NCI-H2196 (cell line): ENCODE measurements around the gene RSRP1.

ENCODE experiments used
- DNase-seq: peaks from one replicate; lab custom pipeline; 2025; ENCODE audit not compliant: unreplicated experiment; lab: John Stamatoyannopoulos, UW

RSRP1 gene

DNA sequence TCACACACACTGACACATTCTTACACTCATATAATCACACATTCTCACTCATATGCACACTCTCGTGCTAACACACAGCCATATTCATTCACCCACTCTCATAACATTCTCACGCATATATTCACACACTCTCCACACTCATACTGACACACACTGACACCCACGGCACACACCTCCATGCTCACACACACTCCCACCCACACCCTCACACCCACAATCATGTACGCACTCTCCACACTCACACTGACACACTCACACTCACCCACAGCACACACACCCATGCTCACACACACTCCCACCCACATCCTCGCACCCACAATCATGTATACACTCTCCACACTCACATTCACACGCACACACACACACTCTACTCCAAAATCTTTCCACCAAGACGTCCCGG is 53.2 kb downstream of the RSRP1 start:
- DNase-seq, result no peak

DNA sequence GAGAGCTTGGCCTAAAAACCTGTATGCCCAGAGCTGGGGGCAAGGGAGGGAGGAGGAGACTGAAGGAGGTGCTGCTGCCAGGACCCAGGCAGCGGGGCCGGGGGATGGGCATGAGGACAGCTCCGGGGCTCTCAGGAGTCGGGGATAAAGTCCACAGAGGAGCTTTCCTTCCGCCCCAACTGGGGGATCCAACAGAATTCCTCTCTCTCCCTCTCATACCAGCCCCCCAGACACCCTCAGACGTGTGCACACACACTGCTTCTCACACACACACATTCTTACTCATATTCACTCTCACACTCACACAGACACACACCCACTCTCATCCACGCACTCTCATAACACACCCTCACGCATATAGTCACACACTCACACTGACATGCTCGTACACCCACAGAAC is 54.0 kb downstream of the RSRP1 start:
- DNase-seq, result no peak
